Measurements from ENCODE around the gene STRA8. TPM values are rescaled to one million over a fixed set of nuclear protein-coding genes. Genes with fewer than 3 reads are reported as not detected.

STRA8 gene
- total RNA-seq, 1 donor from 2014 or later, result not detected

DNA sequence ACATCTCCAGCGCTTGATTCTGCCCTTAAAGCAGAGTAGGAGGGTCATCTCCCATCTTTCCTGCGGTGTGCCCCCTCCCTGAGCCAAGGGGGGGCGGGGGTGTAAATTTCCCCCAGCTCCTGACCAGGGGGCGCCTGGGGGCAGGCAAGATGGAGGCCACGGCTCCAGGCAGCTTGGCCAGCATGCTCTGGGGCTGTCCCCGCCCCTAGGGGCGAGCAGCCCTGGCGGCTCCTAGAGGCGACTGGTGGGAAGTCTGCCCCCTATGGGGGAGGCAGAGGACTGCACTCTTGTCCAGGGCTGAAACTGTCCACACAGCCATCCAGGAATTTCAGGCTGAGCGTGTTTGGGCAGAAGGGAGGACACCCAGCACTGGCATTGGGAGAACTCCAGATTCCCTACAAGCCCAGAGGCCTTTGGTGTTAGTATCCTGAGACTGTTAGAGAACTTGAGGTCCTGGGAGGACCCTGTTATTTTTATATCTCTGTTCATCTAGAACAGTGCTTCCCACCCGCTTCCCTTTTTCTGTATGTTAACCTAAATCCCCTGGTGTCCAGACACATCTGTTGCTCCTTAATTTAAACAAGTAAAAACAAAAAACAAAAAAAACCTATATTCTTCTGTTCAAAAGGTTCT is 4.6 kb downstream of the STRA8 start:
- Histone ChIP-seq H3K4me1 (no peaks in the 10 kb centered on the region), H3K9me3 (replicated peaks) (no peaks in the 10 kb centered on the region), H3K4me3 (no peak overlapping the region), H3K27ac (replicated peaks) (no peak overlapping the region), H3K36me3 (no peaks in the 10 kb centered on the region), H3K27me3 (ENCODE audit: low read depth) (peaks cover 17% of the 10 kb centered on the region)
- TF ChIP-seq CTCF (IDR thresholded peaks at IDR 0.05; ENCODE audit: borderline replicate concordance), result no peak
- intact Hi-C loops (cut with micrococcal nuclease), result no loop called here
- no peak for DNase-seq

DNA sequence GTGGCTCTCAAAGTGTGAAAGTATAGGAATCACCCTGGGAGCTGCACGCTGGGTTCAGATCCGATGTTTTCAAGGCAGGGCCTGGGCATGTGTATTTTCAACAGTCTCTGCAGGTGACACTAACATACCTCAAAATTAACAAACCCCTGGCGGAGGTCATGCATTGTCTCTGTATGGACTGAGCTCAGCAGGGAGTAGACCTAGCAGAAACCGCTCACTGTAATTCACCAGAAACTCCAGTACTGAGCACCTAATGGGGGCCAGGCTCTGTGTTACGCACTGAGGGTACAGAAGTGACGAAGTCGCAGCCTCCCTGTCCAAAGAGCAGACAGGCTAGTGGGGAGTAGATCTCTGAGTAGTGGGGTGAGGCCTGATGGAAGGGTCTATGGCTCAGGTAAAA is 5.6 kb downstream of the STRA8 start:
- H3K27ac ChIP-seq (replicated peaks), result no peak overlapping the region
- no peaks in the 10 kb centered on the region for H3K4me1 ChIP-seq
- no peak for DNase-seq
- no peaks in the 10 kb centered on the region for H3K36me3 ChIP-seq
- peaks cover 17% of the 10 kb centered on the region for H3K27me3 ChIP-seq (ENCODE audit: low read depth)
- H3K4me3 ChIP-seq, result no peak overlapping the region
- no peaks in the 10 kb centered on the region for H3K9me3 ChIP-seq (replicated peaks)
- intact Hi-C loops (cut with micrococcal nuclease), result no loop called here
- TF ChIP-seq CTCF (IDR thresholded peaks at IDR 0.05; ENCODE audit: borderline replicate concordance), result no peak

DNA sequence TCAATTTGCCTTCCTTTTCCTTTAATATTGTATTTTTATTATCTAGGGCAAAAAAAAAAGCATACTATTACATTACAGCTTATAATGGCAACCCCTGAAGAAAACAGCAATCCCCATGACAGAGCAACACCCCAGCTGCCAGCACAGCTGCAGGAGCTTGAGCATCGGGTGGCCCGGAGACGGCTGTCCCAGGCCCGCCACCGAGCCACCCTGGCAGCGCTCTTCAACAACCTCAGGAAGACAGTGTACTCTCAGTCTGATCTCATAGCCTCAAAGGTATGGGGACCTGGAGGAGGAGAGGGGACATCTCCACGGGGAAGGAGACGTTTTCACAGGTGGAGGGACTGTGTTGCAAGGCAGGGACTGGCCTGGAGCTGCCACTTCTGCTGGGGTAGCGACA is 6.8 kb downstream of the STRA8 start:
- Histone ChIP-seq H3K4me3 (no peak overlapping the region), H3K27ac (replicated peaks) (no peak overlapping the region), H3K36me3 (no peaks in the 10 kb centered on the region), H3K27me3 (ENCODE audit: low read depth) (peaks cover 17% of the 10 kb centered on the region), H3K4me1 (no peaks in the 10 kb centered on the region), H3K9me3 (replicated peaks) (no peaks in the 10 kb centered on the region)
- intact Hi-C loops (cut with micrococcal nuclease), result no loop called here
- TF ChIP-seq CTCF (IDR thresholded peaks at IDR 0.05; ENCODE audit: borderline replicate concordance), result no peak
- DNase-seq, result no peak

DNA sequence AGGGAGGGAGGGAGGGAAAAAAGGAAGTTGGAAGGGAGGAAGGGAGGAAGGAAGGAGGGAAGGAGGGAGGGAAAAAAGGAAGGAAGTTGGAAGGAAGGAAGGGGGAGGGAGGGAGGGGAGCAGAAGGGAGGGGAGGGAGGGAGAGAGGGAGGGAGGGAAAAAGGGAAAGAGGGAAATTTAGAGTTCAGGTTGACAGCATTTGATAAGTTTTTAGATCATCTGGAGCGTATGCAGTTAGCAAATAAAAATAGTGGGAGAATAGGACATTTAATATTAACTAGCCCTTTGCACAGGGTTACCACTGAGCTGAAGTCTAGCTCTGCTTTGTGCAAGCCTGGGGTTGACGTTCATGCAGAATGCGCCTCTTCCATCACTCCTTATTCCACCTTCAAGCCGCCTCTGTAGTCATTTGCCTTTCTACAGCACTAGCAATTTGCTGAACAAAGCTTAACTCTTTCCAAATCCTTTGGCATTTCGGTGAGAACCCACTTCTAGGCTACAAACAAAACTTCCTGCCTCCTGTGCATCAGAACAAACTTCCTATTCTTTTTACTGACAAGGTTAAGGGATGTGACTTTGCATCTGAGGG is 8.6 kb downstream of the STRA8 start:
- Histone ChIP-seq H3K9me3 (replicated peaks) (no peaks in the 10 kb centered on the region), H3K27me3 (ENCODE audit: low read depth) (peaks cover 17% of the 10 kb centered on the region), H3K36me3 (no peaks in the 10 kb centered on the region), H3K27ac (replicated peaks) (no peak overlapping the region), H3K4me3 (no peak overlapping the region), H3K4me1 (no peaks in the 10 kb centered on the region)
- DNase-seq, result no peak
- intact Hi-C loops (cut with micrococcal nuclease), result no loop called here
- TF ChIP-seq CTCF (IDR thresholded peaks at IDR 0.05; ENCODE audit: borderline replicate concordance), result no peak

DNA sequence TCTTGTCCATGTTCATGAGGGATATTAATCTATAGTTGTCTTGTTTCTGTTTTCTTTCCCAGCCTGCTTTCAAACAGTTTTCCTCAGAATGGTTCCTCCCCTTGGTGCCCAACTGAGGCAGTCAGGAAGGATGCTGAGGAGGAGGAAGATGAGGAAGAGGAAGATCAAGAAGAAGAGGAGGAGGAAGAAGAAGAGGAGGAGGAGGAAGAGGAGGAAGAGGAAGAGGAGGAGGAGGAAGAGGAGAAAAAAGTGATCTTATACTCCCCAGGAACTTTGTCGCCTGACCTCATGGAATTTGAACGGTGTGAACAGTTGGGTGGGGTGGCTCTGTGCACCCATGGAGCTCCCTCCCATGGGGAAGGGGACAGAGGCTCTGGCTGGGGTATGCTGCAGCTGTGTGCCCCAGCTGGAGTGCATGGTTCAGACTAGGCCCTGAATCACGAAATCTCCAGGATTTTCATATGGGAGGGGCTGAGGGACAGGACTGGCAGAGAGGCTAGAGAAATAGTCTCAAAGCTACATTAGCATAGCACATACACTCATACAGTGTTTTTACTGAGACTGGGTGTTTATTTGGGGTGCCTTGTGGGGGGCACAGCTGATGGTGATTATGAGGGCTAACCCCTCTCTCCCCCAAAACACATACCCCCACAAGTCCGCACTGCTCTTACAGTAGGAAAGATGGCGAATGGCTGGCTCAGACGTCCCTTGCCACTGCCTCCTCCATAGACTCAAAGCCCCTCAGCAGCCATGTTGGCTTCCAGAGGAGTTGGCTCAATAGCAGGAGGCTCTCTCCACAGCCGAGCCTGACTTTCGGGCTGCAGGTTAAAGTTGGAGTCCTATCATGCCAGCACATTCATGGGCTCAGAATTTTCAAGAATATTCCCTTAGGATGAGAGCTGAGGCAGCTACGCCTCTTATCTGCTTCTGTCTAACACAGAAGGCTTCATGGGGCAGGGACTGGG is 11.9 kb downstream of the STRA8 start:
- no peak for TF ChIP-seq CTCF (IDR thresholded peaks at IDR 0.05; ENCODE audit: borderline replicate concordance)
- DNase-seq, result no peak
- intact Hi-C loops (cut with micrococcal nuclease), result no loop called here
- Histone ChIP-seq H3K27ac (replicated peaks) (no peak overlapping the region), H3K4me3 (no peak overlapping the region), H3K36me3 (no peaks in the 10 kb centered on the region), H3K27me3 (ENCODE audit: low read depth) (no peaks in the 10 kb centered on the region), H3K9me3 (replicated peaks) (no peaks in the 10 kb centered on the region), H3K4me1 (no peaks in the 10 kb centered on the region)

All from left ventricle myocardium inferior (tissue), 1 donor.